OCI-LY7 (cell line): ENCODE data around the gene SLC9A9. TPM values are rescaled to one million over a fixed set of nuclear protein-coding genes. Genes with fewer than 3 reads are reported as not detected.

Experiments
- BruUV-seq: library from RNA; stranded (reverse); fragments of 400-500 nt; replicated peaks from 2 replicates; lab custom pipeline; 2021; lab: Mats Ljungman, UMichigan
- CTCF ChIA-PET: fragments of 300-600 bp; sonication (Branson Sonifier 250); formaldehyde crosslinking; loops from one replicate; lab custom pipeline; 2022; ENCODE audit warnings: antibody characterized with exemption; ENCODE audit not compliant: unreplicated experiment; lab: Charles Lee
- POLR2A ChIA-PET: fragments of 300-600 bp; sonication (Branson Sonifier 250); formaldehyde crosslinking; loops from one replicate; lab custom pipeline; 2022; ENCODE audit warnings: antibody characterized with exemption; lab: Charles Lee
- DNase-seq: peaks from one replicate; pipeline ENCODE4 v3.0.0-alpha.2; 2015; ENCODE audit warnings: low spot score
- H2AFZ ChIP-seq: fragments of 200-600 bp; sonication (generic), shearing (Covaris generic); 2 replicates; pipeline ENCODE4 v1.6.1; 2014; ENCODE audit warnings: mild to moderate bottlenecking, antibody characterized with exemption, low read length, moderate library complexity
- H3K27ac ChIP-seq: fragments of 200-600 bp; sonication (generic); 2 replicates; pipeline ENCODE4 v1.5.1; 2014; ENCODE audit warnings: mixed run types, low read depth, mild to moderate bottlenecking, moderate library complexity, low read length, inconsistent platforms; ENCODE audit not compliant: poor library complexity, severe bottlenecking
- H3K36me3 ChIP-seq: fragments of 200-600 bp; sonication (generic); 2 replicates; pipeline ENCODE4 v1.6.1; 2014; ENCODE audit warnings: mild to moderate bottlenecking, antibody characterized with exemption, low read length, moderate library complexity, mixed read lengths; ENCODE audit not compliant: insufficient read depth
- H3K4me1 ChIP-seq: fragments of 200-600 bp; sonication (generic); 2 replicates; pipeline ENCODE4 v1.5.1; 2014; ENCODE audit warnings: mild to moderate bottlenecking, low read length; ENCODE audit not compliant: insufficient read depth, poor library complexity, severe bottlenecking
- H3K4me2 ChIP-seq: fragments of 200-600 bp; sonication (generic); 2 replicates; pipeline ENCODE4 v1.6.1; 2014; ENCODE audit warnings: mild to moderate bottlenecking, low read length
- H3K4me3 ChIP-seq: fragments of 200-600 bp; sonication (generic); 2 replicates; pipeline ENCODE4 v1.5.1; 2014; ENCODE audit warnings: mild to moderate bottlenecking, low read depth, low read length; ENCODE audit not compliant: poor library complexity, severe bottlenecking
- H3K79me2 ChIP-seq: fragments of 200-600 bp; sonication (generic); 2 replicates; pipeline ENCODE4 v1.6.1; 2016; ENCODE audit warnings: low read depth, mild to moderate bottlenecking, low read length, moderate library complexity, mixed read lengths; ENCODE audit not compliant: insufficient read depth
- H3K9me2 ChIP-seq: fragments of 200-600 bp; sonication (generic); 2 replicates; pipeline ENCODE4 v1.6.1; 2016; ENCODE audit warnings: mild to moderate bottlenecking, low read length, mixed read lengths; ENCODE audit not compliant: insufficient read depth
- H3K9me3 ChIP-seq: fragments of 200-600 bp; sonication (generic); 2 replicates; pipeline ENCODE4 v1.6.1; 2014; ENCODE audit warnings: mild to moderate bottlenecking, mixed run types, low read length, mixed read lengths
- H4K20me1 ChIP-seq: fragments of 200-600 bp; sonication (generic); 2 replicates; pipeline ENCODE4 v1.6.1; 2014; ENCODE audit warnings: mild to moderate bottlenecking, antibody characterized with exemption, low read length, moderate library complexity, mixed read lengths; ENCODE audit not compliant: insufficient read depth
- CTCF ChIP-seq: fragments of 200-600 bp; sonication (generic); conservative IDR thresholded peaks from 2 replicates; pipeline ENCODE4 v1.5.1; 2014; ENCODE audit warnings: mild to moderate bottlenecking, antibody characterized with exemption, low read length, moderate library complexity, mixed read lengths
- EZH2phosphoT487 ChIP-seq: fragments of 200-600 bp; sonication (generic); IDR thresholded peaks from 2 replicates; pipeline ENCODE4 v1.6.1; 2018; ENCODE audit warnings: low read depth, borderline replicate concordance, mild to moderate bottlenecking, mixed run types, antibody characterized with exemption, low read length, moderate library complexity, mixed read lengths
- intact Hi-C: fragments of 100-400 bp; cut with micrococcal nuclease; formaldehyde crosslinking; loops from one replicate; pipeline ENCODE4 v1.10.0; 2022; ENCODE audit not compliant: unreplicated experiment
- total RNA-seq, 2 experiments: library from RNA; depleted of rRNA in 1 of 2; stranded (reverse); fragments of >200 nt in 1 of 2; shearing (Covaris generic) in 1 of 2; gene quantifications; 2 replicates each; pipeline ENCODE4 v1.2.3, GENCODE V29; 2014 to 2022

Gene SLC9A9
- total RNA-seq, 2 experiments from 2014 or later = 9.3 to 14.8 TPM

GRCh38 chr3:143278721-143279120 is 569.5 kb downstream of the SLC9A9 start:
- intact Hi-C loops = no loop called here
- H2AFZ ChIP-seq = no peak overlapping the region
- no peaks in the 10 kb centered on the region for H3K9me3 ChIP-seq
- DNase-seq = no peak
- no peaks in the 10 kb centered on the region for H3K36me3 ChIP-seq
- TF ChIP-seq CTCF (no peak), EZH2phosphoT487 (no peak)
- CTCF ChIA-PET = no interaction called here
- H3K27ac ChIP-seq = no peak overlapping the region
- BruUV-seq = no TSS peak
- H4K20me1 ChIP-seq = no peaks in the 10 kb centered on the region
- H3K4me2 ChIP-seq = no peak overlapping the region
- no peaks in the 10 kb centered on the region for H3K79me2 ChIP-seq
- no peaks in the 10 kb centered on the region for H3K9me2 ChIP-seq
- no peaks in the 10 kb centered on the region for H3K4me1 ChIP-seq
- POLR2A ChIA-PET = interaction anchor here (1.8 kb wide), 1 partner anchor 9 kb away, joined by 5 read pairs; no protein-coding TSS in a partner anchor
- H3K4me3 ChIP-seq = no peak overlapping the region

GRCh38 chr3:143277531-143277930 is 570.7 kb downstream of the SLC9A9 start:
- Histone ChIP-seq H3K4me1 (no peaks in the 10 kb centered on the region), H4K20me1 (no peaks in the 10 kb centered on the region), H3K36me3 (no peaks in the 10 kb centered on the region), H3K79me2 (no peaks in the 10 kb centered on the region), H3K4me2 (no peak overlapping the region), H3K9me3 (no peaks in the 10 kb centered on the region), H3K4me3 (no peak overlapping the region), H2AFZ (no peak overlapping the region), H3K9me2 (no peaks in the 10 kb centered on the region), H3K27ac (no peak overlapping the region)
- POLR2A ChIA-PET = interaction anchor here (1.8 kb wide), 1 partner anchor 7 kb away, joined by 5 read pairs; no protein-coding TSS in a partner anchor
- CTCF ChIA-PET = no interaction called here
- intact Hi-C loops = no loop called here
- DNase-seq = no peak
- TF ChIP-seq CTCF = no peak
- no peak for TF ChIP-seq EZH2phosphoT487
- BruUV-seq = no TSS peak

GRCh38 chr3:143276592-143276991 is 571.7 kb downstream of the SLC9A9 start:
- no peak overlapping the region for H2AFZ ChIP-seq
- no peaks in the 10 kb centered on the region for H4K20me1 ChIP-seq
- TF ChIP-seq CTCF = no peak
- TF ChIP-seq EZH2phosphoT487 = no peak
- ChIA-PET CTCF (no interaction called here), POLR2A (interaction anchor here (0.7 to 2.6 kb wide), 2 partner anchors 12 to 339 kb away, joined by 3 to 10 read pairs; no protein-coding TSS in a partner anchor)
- intact Hi-C loops = no loop called here
- no peaks in the 10 kb centered on the region for H3K79me2 ChIP-seq
- H3K4me1 ChIP-seq = no peaks in the 10 kb centered on the region
- H3K4me3 ChIP-seq = no peak overlapping the region
- H3K4me2 ChIP-seq = no peak overlapping the region
- DNase-seq = no peak
- H3K9me2 ChIP-seq = no peaks in the 10 kb centered on the region
- no peaks in the 10 kb centered on the region for H3K9me3 ChIP-seq
- no TSS peak for BruUV-seq
- H3K27ac ChIP-seq = no peak overlapping the region
- H3K36me3 ChIP-seq = no peaks in the 10 kb centered on the region
